Keratinocyte (primary cell): ENCODE data around the gene COG3. TPM values are rescaled to one million over a fixed set of nuclear protein-coding genes. Genes with fewer than 3 reads are reported as not detected.

Experiments used
- DNase-seq: peaks from one replicate; pipeline ENCODE4 v3.0.0-alpha.2; 2011; ENCODE audit warnings: low read depth, missing footprints, low spot score
- FAIRE-seq: peaks from 2 replicates; lab custom pipeline; 2011; peaks lifted over from hg19 to GRCh38; lab: Jason Lieb, UNC
- H2AFZ ChIP-seq: 2 replicates; pipeline ENCODE4 v1.6.0; 2012; ENCODE audit warnings: low read length, control low read depth, inconsistent platforms; ENCODE audit not compliant: control insufficient read depth
- H3K27ac ChIP-seq: 2 replicates; pipeline ENCODE4 v1.5.1; 2011; ENCODE audit warnings: low read length; ENCODE audit not compliant: control insufficient read depth, insufficient read depth
- H3K27me3 ChIP-seq: 3 replicates; pipeline ENCODE4 v1.6.0; 2011; ENCODE audit warnings: low read length; ENCODE audit not compliant: control insufficient read depth, insufficient read depth; ENCODE audit errors: extremely low read depth
- H3K36me3 ChIP-seq, 2 experiments: 2 replicates in 1 of 2; 3 replicates in 1 of 2; pipeline ENCODE4 v1.5.1; 2011; ENCODE audit warnings: low read length in 2 of 2, mild to moderate bottlenecking in 1 of 2; ENCODE audit not compliant: control insufficient read depth in 2 of 2, insufficient read depth in 2 of 2; ENCODE audit errors: extremely low read depth in 1 of 2
- H3K4me1 ChIP-seq: 3 replicates; pipeline ENCODE4 v1.5.1; 2011; ENCODE audit warnings: low read length; ENCODE audit not compliant: control insufficient read depth, insufficient read depth; ENCODE audit errors: extremely low read depth
- H3K4me2 ChIP-seq: 3 replicates; pipeline ENCODE4 v1.6.0; 2011; ENCODE audit warnings: low read depth, low read length; ENCODE audit not compliant: control insufficient read depth, insufficient read depth; ENCODE audit errors: extremely low read depth
- H3K4me3 ChIP-seq, 3 experiments: fragments of 200-600 bp in 1 of 3; sonication (generic) in 1 of 3; 2 replicates in 2 of 3; 3 replicates in 1 of 3; pipeline ENCODE4 v1.5.1; 2011 to 2016; ENCODE audit warnings: low read length in 3 of 3, mild to moderate bottlenecking in 3 of 3, control low read depth in 2 of 3, inconsistent platforms in 1 of 3, low read depth in 1 of 3, mixed read lengths in 1 of 3, mixed run types in 1 of 3, moderate library complexity in 1 of 3; ENCODE audit not compliant: control insufficient read depth in 2 of 3, insufficient read depth in 2 of 3; ENCODE audit errors: extremely low read depth in 1 of 3
- H3K79me2 ChIP-seq: 2 replicates; pipeline ENCODE4 v1.6.0; 2012; ENCODE audit warnings: low read length; ENCODE audit not compliant: control insufficient read depth, insufficient read depth
- H3K9ac ChIP-seq: 3 replicates; pipeline ENCODE4 v1.6.0; 2011; ENCODE audit warnings: low read length; ENCODE audit not compliant: control insufficient read depth, insufficient read depth; ENCODE audit errors: extremely low read depth
- H3K9me1 ChIP-seq: 3 replicates; pipeline ENCODE4 v1.6.0; 2011; ENCODE audit warnings: low read length; ENCODE audit not compliant: control insufficient read depth, insufficient read depth; ENCODE audit errors: extremely low read depth
- H3K9me3 ChIP-seq: 2 replicates; pipeline ENCODE4 v1.5.1; 2012; ENCODE audit warnings: low read depth, low read length; ENCODE audit not compliant: control insufficient read depth
- H4K20me1 ChIP-seq: 3 replicates; pipeline ENCODE4 v1.6.0; 2011; ENCODE audit warnings: low read length; ENCODE audit not compliant: control insufficient read depth, insufficient read depth; ENCODE audit errors: extremely low read depth
- EZH2 ChIP-seq: IDR thresholded peaks from one replicate; pipeline ENCODE4 v1.6.1; 2012; ENCODE audit warnings: inconsistent platforms, mild to moderate bottlenecking, low read length, moderate library complexity
- dilution Hi-C: fragments of 300-500 bp; cut with MboI; formaldehyde crosslinking; loops from one replicate; pipeline ENCODE4 v1.7.0; 2020; ENCODE audit warnings: low sequenced_read_pairs; ENCODE audit not compliant: extremely low pct_ligation_motif_present
- polyA plus RNA-seq, 5 experiments: library from polyadenylated mRNA; depleted of rRNA in 3 of 5; stranded (reverse) in 3 of 5; stranded (forward) in 1 of 5; unstranded in 1 of 5; fragments of >200 nt; gene quantifications; 1 replicate in 1 of 5; 2 replicates in 3 of 5; 3 replicates in 1 of 5; pipeline versions ENCODE4 v1.2.1 to v1.2.3, GENCODE V29; 2011 to 2012; ENCODE audit warnings: missing spikeins in 2 of 5, low read depth in 1 of 5, low replicate concordance in 1 of 5
- TF ChIP-seq, protein P1 (sequence below), 3 experiments: IDR thresholded peaks in 1 of 3; conservative IDR thresholded peaks in 1 of 3; optimal IDR thresholded peaks in 1 of 3; 2 replicates in 2 of 3; 3 replicates in 1 of 3; pipeline versions ENCODE3 to v1.5.1; 2011; ENCODE audit warnings: low read length in 3 of 3, mild to moderate bottlenecking in 3 of 3, moderate library complexity in 2 of 3, control low read depth in 1 of 3, inconsistent platforms in 1 of 3; ENCODE audit not compliant: insufficient read depth in 2 of 3; ENCODE audit errors: extremely low read depth in 1 of 3

The COG3 gene
- polyA plus RNA-seq, 1 donor (not counting 4 experiments of a cell fraction or from before 2014, with no cell fraction given): 31.0 TPM

DNA sequence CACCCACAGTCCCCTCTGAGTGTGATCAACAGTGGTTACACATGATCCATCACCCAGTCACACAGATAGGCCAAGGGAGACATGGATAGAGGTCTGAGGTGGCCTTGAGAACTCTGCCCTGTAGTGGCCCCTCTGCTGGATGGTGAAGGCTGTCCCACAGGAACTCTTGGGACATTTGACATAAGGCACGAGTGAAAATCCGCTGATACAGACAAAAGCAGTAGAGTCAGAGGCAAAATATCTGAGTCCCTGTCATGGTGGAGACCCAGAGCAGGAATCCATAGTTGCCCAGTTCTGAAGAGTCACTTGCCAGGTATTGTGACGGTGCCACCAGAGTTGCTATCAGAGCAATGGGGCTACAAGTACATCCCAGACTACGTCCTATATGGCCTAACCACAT lies 27.8 kb upstream of the COG3 start:
- Histone ChIP-seq H2AFZ (no peak overlapping the region), H3K4me1 (no peaks in the 10 kb centered on the region), H3K4me2 (no peak overlapping the region), H3K36me3 (no peaks in the 10 kb centered on the region), H4K20me1 (no peaks in the 10 kb centered on the region), H3K9me1 (no peaks in the 10 kb centered on the region), H3K27me3 (no peaks in the 10 kb centered on the region), H3K9me3 (no peaks in the 10 kb centered on the region), H3K27ac (no peak overlapping the region), H3K4me3 (no peak overlapping the region), H3K79me2 (no peaks in the 10 kb centered on the region), H3K9ac (no peak overlapping the region)
- dilution Hi-C loops: no loop called here
- no peak for DNase-seq
- TF ChIP-seq, protein P1, sequence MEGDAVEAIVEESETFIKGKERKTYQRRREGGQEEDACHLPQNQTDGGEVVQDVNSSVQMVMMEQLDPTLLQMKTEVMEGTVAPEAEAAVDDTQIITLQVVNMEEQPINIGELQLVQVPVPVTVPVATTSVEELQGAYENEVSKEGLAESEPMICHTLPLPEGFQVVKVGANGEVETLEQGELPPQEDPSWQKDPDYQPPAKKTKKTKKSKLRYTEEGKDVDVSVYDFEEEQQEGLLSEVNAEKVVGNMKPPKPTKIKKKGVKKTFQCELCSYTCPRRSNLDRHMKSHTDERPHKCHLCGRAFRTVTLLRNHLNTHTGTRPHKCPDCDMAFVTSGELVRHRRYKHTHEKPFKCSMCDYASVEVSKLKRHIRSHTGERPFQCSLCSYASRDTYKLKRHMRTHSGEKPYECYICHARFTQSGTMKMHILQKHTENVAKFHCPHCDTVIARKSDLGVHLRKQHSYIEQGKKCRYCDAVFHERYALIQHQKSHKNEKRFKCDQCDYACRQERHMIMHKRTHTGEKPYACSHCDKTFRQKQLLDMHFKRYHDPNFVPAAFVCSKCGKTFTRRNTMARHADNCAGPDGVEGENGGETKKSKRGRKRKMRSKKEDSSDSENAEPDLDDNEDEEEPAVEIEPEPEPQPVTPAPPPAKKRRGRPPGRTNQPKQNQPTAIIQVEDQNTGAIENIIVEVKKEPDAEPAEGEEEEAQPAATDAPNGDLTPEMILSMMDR (optimal IDR thresholded peaks at IDR 0.05 in 1 of 3, IDR thresholded peaks at IDR 0.05 in 1 of 3, conservative IDR thresholded peaks at IDR 0.05 in 1 of 3; ENCODE audit: extremely low read depth in 1 of 3, insufficient read depth in 2 of 3, low read length in 3 of 3): no peak
- TF ChIP-seq EZH2: no peak
- no peak for FAIRE-seq

- no peak for FAIRE-seq
These were observed 26.8 kb upstream of the COG3 start for GRCh38 chr13:45437947-45438346.

More at GRCh38 chr13:45437947-45438346, 26.8 kb upstream of the COG3 start:
- Histone ChIP-seq H3K4me3 (no peak overlapping the region), H3K4me2 (no peak overlapping the region), H3K9ac (no peak overlapping the region), H3K9me1 (no peaks in the 10 kb centered on the region), H3K79me2 (no peaks in the 10 kb centered on the region), H3K36me3 (no peaks in the 10 kb centered on the region), H3K9me3 (no peaks in the 10 kb centered on the region), H4K20me1 (no peaks in the 10 kb centered on the region), H3K27me3 (no peaks in the 10 kb centered on the region), H2AFZ (no peak overlapping the region), H3K27ac (no peak overlapping the region), H3K4me1 (no peaks in the 10 kb centered on the region)
- no peak for DNase-seq
- dilution Hi-C loops: no loop called here
- TF ChIP-seq EZH2: no peak
- TF ChIP-seq, protein P1 (optimal IDR thresholded peaks at IDR 0.05 in 1 of 3, IDR thresholded peaks at IDR 0.05 in 1 of 3, conservative IDR thresholded peaks at IDR 0.05 in 1 of 3; ENCODE audit: extremely low read depth in 1 of 3, insufficient read depth in 2 of 3, low read length in 3 of 3): no peak
